Spleen (tissue), 11 donors: Measurements from ENCODE around the gene CFAP97. TPM values are rescaled to one million over a fixed set of nuclear protein-coding genes. Genes with fewer than 3 reads are reported as not detected.

Experiments
- DNase-seq: peaks from one replicate; pipeline ENCODE4 v3.0.0-alpha.2; 2020
- H3K27ac ChIP-seq, 8 donors: fragments of 200-600 bp; sonication (generic) in 7 of 8; 1 replicate in 4 of 8; 2 replicates in 4 of 8; pipeline versions ENCODE4 v1.5.0 to v1.8.0; 2016 to 2021; ENCODE audit warnings: inconsistent platforms in 4 of 8, mild to moderate bottlenecking in 4 of 8, moderate library complexity in 1 of 8
- H3K27me3 ChIP-seq, 7 donors: fragments of 200-600 bp; sonication (generic) in 6 of 7; replicated peaks in 1 of 7; 1 replicate in 4 of 7; 2 replicates in 3 of 7; pipeline versions ENCODE4 v1.5.0 to v1.8.0; 2016 to 2021; ENCODE audit warnings: inconsistent platforms in 3 of 7, mild to moderate bottlenecking in 1 of 7
- H3K36me3 ChIP-seq, 6 donors: fragments of 200-600 bp; sonication (generic) in 5 of 6; 1 replicate in 4 of 6; 2 replicates in 2 of 6; pipeline versions ENCODE4 v1.5.0 to v1.8.0; 2016 to 2021; ENCODE audit warnings: inconsistent platforms in 2 of 6
- H3K4me1 ChIP-seq, 6 donors: fragments of 200-600 bp; sonication (generic) in 5 of 6; 1 replicate in 3 of 6; 2 replicates in 3 of 6; pipeline versions ENCODE4 v1.5.0 to v1.8.0; 2016 to 2021; ENCODE audit warnings: inconsistent platforms in 3 of 6
- H3K4me3 ChIP-seq, 8 donors: fragments of 200-600 bp; sonication (generic) in 7 of 8; 1 replicate in 4 of 8; 2 replicates in 4 of 8; pipeline versions ENCODE4 v1.5.0 to v1.8.0; 2016 to 2021; ENCODE audit warnings: inconsistent platforms in 4 of 8, mild to moderate bottlenecking in 4 of 8, moderate library complexity in 2 of 8
- H3K9me3 ChIP-seq, 8 donors: fragments of 200-600 bp; sonication (generic) in 7 of 8; 1 replicate in 4 of 8; 2 replicates in 4 of 8; pipeline versions ENCODE4 v1.5.0 to v1.8.0; 2016 to 2021; ENCODE audit warnings: inconsistent platforms in 4 of 8
- CTCF ChIP-seq, 11 experiments: fragments of 200-600 bp in 7 of 11; fragments of 450-650 bp in 4 of 11; sonication (generic) in 4 of 11; IDR thresholded peaks in 8 of 11; conservative IDR thresholded peaks in 3 of 11; 1 replicate in 7 of 11; 2 replicates in 4 of 11; pipeline versions ENCODE4 v1.4.0 to v1.8.0; 2016 to 2021; ENCODE audit warnings: antibody characterized with exemption in 11 of 11, inconsistent platforms in 4 of 11, mild to moderate bottlenecking in 1 of 11
- POLR2A ChIP-seq, 3 donors: fragments of 450-650 bp; IDR thresholded peaks; one replicate each; pipeline ENCODE4 v1.5.1; 2017; ENCODE audit warnings: antibody characterized with exemption in 3 of 3, mild to moderate bottlenecking in 1 of 3
- POLR2AphosphoS5 ChIP-seq, 3 donors: sonication (generic); formaldehyde crosslinking; IDR thresholded peaks; one replicate each; pipeline ENCODE4 v1.5.1; 2017; ENCODE audit warnings: antibody characterized with exemption in 3 of 3
- WGBS, 5 donors: extraction: QIAGEN DNeasy Blood & Tissue Kit in 3 of 5; methylation state at CpG; one replicate each; pipeline versions ENCODE4 v1.1.5 to v1.1.7; 2013 to 2018; 5-methylcytosine and 5-hydroxymethylcytosine counted together
- intact Hi-C: fragments of 100-400 bp; cut with DNase I; formaldehyde crosslinking; loops from one replicate; pipeline ENCODE4 v1.15.0; 2023; ENCODE audit warnings: low total_unique reads
- polyA plus RNA-seq, 3 donors: library from polyadenylated mRNA; stranded (reverse); fragments of 200-250 nt; gene quantifications; one replicate each; pipeline ENCODE4 v1.2.1, GENCODE V29; 2013
- total RNA-seq, 7 donors: library from RNA; depleted of rRNA in 3 of 7; stranded (reverse); fragments of >200 nt in 3 of 7; fragmentation: NEBNext Ultra II Directional in 4 of 7; extraction: Animal tissue kit (Norgen Biotek cat#: 25700) in 4 of 7; gene quantifications; one replicate each; pipeline versions ENCODE4 v1.1.0 to v1.2.1, GENCODE V29; 2016 to 2021
- donor health status: healthy with polysubstance abuse.
- donor health status: DM: no; HTN: no; CAD: no; lungs with moderate emphysema.
- donor health status: DM: no; HTN: no; CAD: no.
- donor health status: Bipolar disorder and iron deficiency.
- donor health status: healthy.
- donor health status: DM: no; HTN: no; CAD: no.
- donor health status: DM: yes; HTN: yes; CAD: no.

Gene CFAP97
- total and polyA plus RNA-seq, 10 donors: 4.8 to 48.6 (median 39.0) TPM

GRCh38 chr4:185149392-185149791, 54.4 kb downstream of the CFAP97 start:
- Histone ChIP-seq H3K4me1 (peaks cover 0 to 11% (median 5%) of the 10 kb centered on the region in 6 donors), H3K4me3 (no peak overlapping the region), H3K36me3 (peaks cover 0 to 55% (median 4%) of the 10 kb centered on the region in 6 donors), H3K27me3 (no peaks in the 10 kb centered on the region), H3K9me3 (no peaks in the 10 kb centered on the region), H3K27ac (no peak overlapping the region)
- TF ChIP-seq POLR2AphosphoS5 (IDR thresholded peaks at IDR 0.05): no peak
- no peak for TF ChIP-seq POLR2A (IDR thresholded peaks at IDR 0.05)
- no peak for TF ChIP-seq CTCF (IDR thresholded peaks at IDR 0.05 in 8 of 11, conservative IDR thresholded peaks at IDR 0.05 in 3 of 11)
- no peak for DNase-seq
- intact Hi-C loops: no loop called here
- 87 to 93% (median 90%) methylated on average over 12 of the region's 12 CpGs for whole genome bisulfite sequencing, 5 donors

- no peaks in the 10 kb centered on the region for H3K9me3 ChIP-seq
- peaks cover 0 to 32% (median 4%) of the 10 kb centered on the region in 6 donors for H3K36me3 ChIP-seq
- no peak overlapping the region for H3K4me3 ChIP-seq
- no peak for DNase-seq
- 82 to 91% (median 88%) methylated on average over 13 of the region's 13 CpGs for WGBS, 5 donors
- H3K27ac ChIP-seq: no peak overlapping the region
- peaks cover 0 to 21% (median 0%) of the 10 kb centered on the region in 7 donors for H3K27me3 ChIP-seq
- H3K4me1 ChIP-seq: peaks cover 6 to 36% (median 25%) of the 10 kb centered on the region in 6 donors
- intact Hi-C loops: no loop called here
- TF ChIP-seq CTCF (IDR thresholded peaks at IDR 0.05 in 8 of 11, conservative IDR thresholded peaks at IDR 0.05 in 3 of 11) (no peak), POLR2AphosphoS5 (IDR thresholded peaks at IDR 0.05) (peak; percentile 24 to 48 (median 44)), POLR2A (IDR thresholded peaks at IDR 0.05) (no peak)
Observed at GRCh38 chr4:185145572-185145971, 58.2 kb downstream of the CFAP97 start.

GRCh38 chr4:185144601-185145240, 59.1 kb downstream of the CFAP97 start:
- no peak for DNase-seq
- H3K9me3 ChIP-seq: no peaks in the 10 kb centered on the region
- 89 to 96% (median 91%) methylated on average over 12 to 16 of the region's 16 CpGs for WGBS, 5 donors
- H3K27ac ChIP-seq: no peak overlapping the region
- peaks cover 0 to 23% (median 2%) of the 10 kb centered on the region in 6 donors for H3K36me3 ChIP-seq
- H3K4me3 ChIP-seq: no peak overlapping the region
- peaks cover 6 to 36% (median 25%) of the 10 kb centered on the region in 6 donors for H3K4me1 ChIP-seq
- peaks cover 0 to 21% (median 0%) of the 10 kb centered on the region in 7 donors for H3K27me3 ChIP-seq
- TF ChIP-seq POLR2AphosphoS5 (IDR thresholded peaks at IDR 0.05) (no peak), POLR2A (IDR thresholded peaks at IDR 0.05) (no peak), CTCF (IDR thresholded peaks at IDR 0.05 in 8 of 11, conservative IDR thresholded peaks at IDR 0.05 in 3 of 11) (no peak)
- intact Hi-C loops: no loop called here

DNA sequence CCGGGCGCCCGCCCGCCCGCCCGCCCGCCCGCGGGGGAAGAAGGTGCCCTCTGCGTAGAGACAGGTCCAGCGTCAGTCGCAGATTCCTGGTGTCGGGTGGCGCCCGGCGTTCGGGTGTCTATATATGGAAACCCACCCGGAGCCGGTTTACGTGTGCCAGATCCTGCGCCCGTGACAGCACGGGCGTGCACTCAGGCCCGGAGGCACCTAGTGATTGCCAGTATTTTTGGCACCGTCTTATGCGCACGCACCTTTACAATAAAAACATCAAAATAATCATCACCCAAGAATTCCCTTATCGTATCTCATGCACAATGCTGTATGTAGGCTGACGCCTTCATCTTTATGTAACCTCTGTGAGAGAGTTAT, 60.2 kb downstream of the CFAP97 start:
- intact Hi-C loops: no loop called here
- peak overlapping the region; percentile 53 to 87 (median 64) for H3K4me3 ChIP-seq
- peaks cover 0 to 27% (median 0%) of the 10 kb centered on the region in 7 donors for H3K27me3 ChIP-seq
- peaks cover 0 to 12% (median 0%) of the 10 kb centered on the region in 6 donors for H3K36me3 ChIP-seq
- peak; percentile 85 for DNase-seq
- peak overlapping the region in 4 of 8 donors; percentile 74 to 87 (median 80) for H3K27ac ChIP-seq
- TF ChIP-seq CTCF (IDR thresholded peaks at IDR 0.05 in 8 of 11, conservative IDR thresholded peaks at IDR 0.05 in 3 of 11): no peak
- no peak for TF ChIP-seq POLR2A (IDR thresholded peaks at IDR 0.05)
- TF ChIP-seq POLR2AphosphoS5 (IDR thresholded peaks at IDR 0.05): no peak
- 2 to 4% (median 3%) methylated on average over 13 to 30 of the region's 30 CpGs for WGBS, 5 donors
- no peaks in the 10 kb centered on the region for H3K9me3 ChIP-seq
- peaks cover 6 to 36% (median 25%) of the 10 kb centered on the region in 6 donors for H3K4me1 ChIP-seq
